Prostate gland (tissue), 2 donors: ENCODE data around the gene FBXW7.

ENCODE experiments used
- POLR2A ChIP-seq: fragments of 450-650 bp; IDR thresholded peaks from one replicate; pipeline ENCODE4 v1.6.1; 2016; ENCODE audit warnings: antibody characterized with exemption, mild to moderate bottlenecking
- POLR2AphosphoS5 ChIP-seq: sonication (generic); formaldehyde crosslinking; IDR thresholded peaks from one replicate; pipeline ENCODE4 v1.6.1; 2017; ENCODE audit warnings: antibody characterized with exemption
- TF ChIP-seq, protein P1 (sequence below), 4 experiments: fragments of 200-600 bp in 2 of 4; fragments of 450-650 bp in 2 of 4; sonication (generic) in 2 of 4; IDR thresholded peaks; 1 replicate in 3 of 4; 2 replicates in 1 of 4; pipeline ENCODE4 v1.5.1; 2016 to 2019; ENCODE audit warnings: antibody characterized with exemption in 4 of 4, mild to moderate bottlenecking in 2 of 4, moderate library complexity in 2 of 4

DNA sequence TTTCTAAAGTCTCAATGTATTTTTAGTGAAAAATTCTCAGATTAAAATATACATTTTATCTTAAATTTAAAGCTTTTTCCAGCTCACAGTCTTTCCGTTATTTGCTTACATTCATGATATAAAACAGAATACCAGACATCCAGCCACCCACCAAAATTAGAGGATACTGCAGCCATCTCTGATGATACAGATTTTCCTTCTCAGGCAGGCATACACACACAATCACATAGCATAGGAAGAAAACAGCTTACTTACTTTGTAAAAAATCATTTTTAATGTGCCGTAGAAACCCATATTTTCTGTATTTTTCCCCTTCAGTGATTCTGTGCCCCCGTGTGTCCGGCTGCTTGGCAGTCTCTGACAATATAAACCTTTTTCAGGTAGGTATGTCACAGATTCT is 183.7 kb downstream of the FBXW7 start:
- TF ChIP-seq, protein P1, sequence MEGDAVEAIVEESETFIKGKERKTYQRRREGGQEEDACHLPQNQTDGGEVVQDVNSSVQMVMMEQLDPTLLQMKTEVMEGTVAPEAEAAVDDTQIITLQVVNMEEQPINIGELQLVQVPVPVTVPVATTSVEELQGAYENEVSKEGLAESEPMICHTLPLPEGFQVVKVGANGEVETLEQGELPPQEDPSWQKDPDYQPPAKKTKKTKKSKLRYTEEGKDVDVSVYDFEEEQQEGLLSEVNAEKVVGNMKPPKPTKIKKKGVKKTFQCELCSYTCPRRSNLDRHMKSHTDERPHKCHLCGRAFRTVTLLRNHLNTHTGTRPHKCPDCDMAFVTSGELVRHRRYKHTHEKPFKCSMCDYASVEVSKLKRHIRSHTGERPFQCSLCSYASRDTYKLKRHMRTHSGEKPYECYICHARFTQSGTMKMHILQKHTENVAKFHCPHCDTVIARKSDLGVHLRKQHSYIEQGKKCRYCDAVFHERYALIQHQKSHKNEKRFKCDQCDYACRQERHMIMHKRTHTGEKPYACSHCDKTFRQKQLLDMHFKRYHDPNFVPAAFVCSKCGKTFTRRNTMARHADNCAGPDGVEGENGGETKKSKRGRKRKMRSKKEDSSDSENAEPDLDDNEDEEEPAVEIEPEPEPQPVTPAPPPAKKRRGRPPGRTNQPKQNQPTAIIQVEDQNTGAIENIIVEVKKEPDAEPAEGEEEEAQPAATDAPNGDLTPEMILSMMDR (IDR thresholded peaks at IDR 0.05): no peak
- TF ChIP-seq POLR2A (no peak), POLR2AphosphoS5 (no peak)
